Astrocyte (in vitro differentiated cells and primary cell): ENCODE results near the gene DIP2C.
"Not testable (repeated sequence)": the region's sequence is repeated elsewhere in the genome, so short reads cannot be mapped to it uniquely, and the experiment has no call there.

Experiments used
- CTCF ChIP-seq: IDR thresholded peaks from 2 replicates; pipeline ENCODE4 v1.5.1; 2011; ENCODE audit warnings: low read depth, mild to moderate bottlenecking, inconsistent platforms, low read length, moderate library complexity; ENCODE audit not compliant: insufficient read depth
- EZH2 ChIP-seq: IDR thresholded peaks from 2 replicates; pipeline ENCODE4 v1.6.1; 2012; ENCODE audit warnings: mild to moderate bottlenecking, low read length, inconsistent platforms; ENCODE audit not compliant: insufficient read depth

- not testable (repeated sequence) for TF ChIP-seq CTCF, EZH2
Measured at GRCh38 chr10:678662-679005, 10.8 kb downstream of the DIP2C start.
